ENCODE data around the gene PCK2.

The PCK2 gene

GRCh38 chr14:24054324-24054641, 39.8 kb upstream of the PCK2 start:
- Histone ChIP-seq H3K4me1 (ENCODE audit: control insufficient read depth, insufficient read depth, low read length) (no peaks in the 10 kb centered on the region), H3K4me3 (ENCODE audit: low read depth, low read length) (no peak overlapping the region), H3K27ac (ENCODE audit: extremely low read depth, low read depth, low read length) (no peak overlapping the region), H3K9me3 (ENCODE audit: control insufficient read depth, insufficient read depth, low read depth, low read length) (no peaks in the 10 kb centered on the region), H3K36me3 (ENCODE audit: control insufficient read depth in 2 of 2, insufficient read depth in 1 of 2, low read length in 2 of 2) (no peaks in the 10 kb centered on the region)
- CTCF ChIA-PET, result interaction anchor here (0.6 to 1.4 kb wide), 7 partner anchors 36 to 254 kb away, joined by 3 to 5 read pairs (median 3); partner anchors contain the start of genes CIDEB and IRF9
- TF ChIP-seq YY1 (tag by site-specific recombination; IDR thresholded peaks at IDR 0.05) (no peak), RBAK (tag by site-specific recombination; IDR thresholded peaks at IDR 0.05) (no peak), ZNF302 (tag by site-specific recombination; IDR thresholded peaks at IDR 0.05; ENCODE audit: low read depth) (no peak), PRDM4 (tag by site-specific recombination; IDR thresholded peaks at IDR 0.05) (no peak), KLF9 (tag by site-specific recombination; IDR thresholded peaks at IDR 0.05; ENCODE audit: low read depth) (no peak), MYNN (tag by site-specific recombination; IDR thresholded peaks at IDR 0.05; ENCODE audit: borderline replicate concordance) (no peak), ZNF112 (tag by site-specific recombination; IDR thresholded peaks at IDR 0.05) (no peak), OVOL3 (tag by site-specific recombination; IDR thresholded peaks at IDR 0.05) (no peak), ZNF692 (tag by site-specific recombination; IDR thresholded peaks at IDR 0.05) (no peak), ZNF16 (tag by site-specific recombination; IDR thresholded peaks at IDR 0.05; ENCODE audit: low read depth) (no peak)
- POLR2A ChIA-PET, result no interaction called here

GRCh38 chr14:24054646-24055045, 39.5 kb upstream of the PCK2 start:
- Histone ChIP-seq H3K27ac (ENCODE audit: extremely low read depth, low read depth, low read length) (no peak overlapping the region), H3K36me3 (ENCODE audit: control insufficient read depth in 2 of 2, insufficient read depth in 1 of 2, low read length in 2 of 2) (no peaks in the 10 kb centered on the region), H3K9me3 (ENCODE audit: control insufficient read depth, insufficient read depth, low read depth, low read length) (no peaks in the 10 kb centered on the region), H3K4me3 (ENCODE audit: low read depth, low read length) (no peak overlapping the region), H3K4me1 (ENCODE audit: control insufficient read depth, insufficient read depth, low read length) (no peaks in the 10 kb centered on the region)
- ChIA-PET CTCF (interaction anchor here (0.9 to 1.4 kb wide), 6 partner anchors 36 to 253 kb away, joined by 3 to 5 read pairs (median 3); partner anchors contain the start of genes CIDEB and IRF9), POLR2A (no interaction called here)
- no peak for TF ChIP-seq ZNF843 (tag by site-specific recombination; IDR thresholded peaks at IDR 0.05)

- ChIA-PET CTCF (interaction anchor here (0.6 to 8.9 kb wide), 11 partner anchors 20 to 743 kb away, joined by 3 to 247 read pairs (median 4); partner anchors contain the start of genes CIDEB, DCAF11, IRF9 and NRL), POLR2A (no interaction called here)
- Histone ChIP-seq H3K4me3 (ENCODE audit: low read depth, low read length) (no peak overlapping the region), H3K9me3 (ENCODE audit: control insufficient read depth, insufficient read depth, low read depth, low read length) (no peaks in the 10 kb centered on the region), H3K36me3 (ENCODE audit: control insufficient read depth in 2 of 2, insufficient read depth in 1 of 2, low read length in 2 of 2) (no peaks in the 10 kb centered on the region), H3K4me1 (ENCODE audit: control insufficient read depth, insufficient read depth, low read length) (no peaks in the 10 kb centered on the region), H3K27ac (ENCODE audit: extremely low read depth, low read depth, low read length) (no peak overlapping the region)
- no peak for TF ChIP-seq ZNF391 (tag by site-specific recombination; IDR thresholded peaks at IDR 0.05; ENCODE audit: borderline replicate concordance, low read depth)
- no peak for TF ChIP-seq ZNF169 (tag by site-specific recombination; IDR thresholded peaks at IDR 0.05)
- TF ChIP-seq ZBTB20 (tag by site-specific recombination; IDR thresholded peaks at IDR 0.05), result no peak
- TF ChIP-seq TRIM28 (IDR thresholded peaks at IDR 0.05; ENCODE audit: borderline replicate concordance, low read length), result no peak
- no peak for TF ChIP-seq ZNF548 (tag by site-specific recombination; IDR thresholded peaks at IDR 0.05)
- no peak for TF ChIP-seq ZNF274 (IDR thresholded peaks at IDR 0.05; ENCODE audit: low read length)
- no peak for TF ChIP-seq ZNF274 (tag by site-specific recombination; IDR thresholded peaks at IDR 0.05; ENCODE audit: borderline replicate concordance)
- TF ChIP-seq ZNF585B (tag by site-specific recombination; IDR thresholded peaks at IDR 0.05), result no peak
- TF ChIP-seq ZBTB48 (tag by site-specific recombination; IDR thresholded peaks at IDR 0.05), result no peak
- TF ChIP-seq ATF2 (tag by site-specific recombination; IDR thresholded peaks at IDR 0.05; ENCODE audit: low read depth), result no peak
- TF ChIP-seq ZSCAN30 (tag by site-specific recombination; IDR thresholded peaks at IDR 0.05), result no peak
- no peak for TF ChIP-seq ZNF138 (tag by site-specific recombination; IDR thresholded peaks at IDR 0.05; ENCODE audit: borderline replicate concordance)
- no peak for TF ChIP-seq ZNF521 (tag by site-specific recombination; IDR thresholded peaks at IDR 0.05)
- no peak for TF ChIP-seq MZF1 (tag by site-specific recombination; IDR thresholded peaks at IDR 0.05; ENCODE audit: borderline replicate concordance)
Observed at GRCh38 chr14:24055971-24056799, 37.9 kb upstream of the PCK2 start.

All from HEK293 (cell line).